ENCODE results near the gene C10orf90.

C10orf90 gene

GRCh38 chr10:126533644-126534043 is 136.8 kb downstream of the C10orf90 start:
- no peak for DNase-seq

DNA sequence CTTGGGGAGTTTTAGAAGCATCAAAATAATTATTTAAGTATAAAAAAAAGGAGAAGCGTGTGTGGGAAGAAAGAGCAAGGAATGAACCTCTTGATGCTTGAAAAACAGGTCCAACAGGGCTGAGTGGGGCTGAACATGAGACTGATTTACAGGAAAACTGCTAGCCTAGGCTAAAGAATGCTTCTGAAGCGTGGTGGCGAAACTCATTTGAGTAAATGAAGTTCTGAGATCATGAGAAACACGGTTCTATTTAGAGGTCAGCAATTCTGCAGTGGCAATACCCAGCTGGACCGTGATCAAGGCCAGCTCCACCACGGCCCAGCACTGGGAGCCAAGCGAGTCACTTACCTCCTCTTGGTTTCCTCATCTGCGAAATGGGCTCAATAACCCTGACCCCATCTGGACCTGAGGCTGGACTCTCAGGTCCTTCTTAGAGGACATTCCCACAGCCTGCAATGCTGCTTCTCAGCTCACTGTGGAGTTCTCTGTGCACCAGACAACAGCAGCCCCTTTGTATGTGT is 142.1 kb downstream of the C10orf90 start:
- no peak for DNase-seq

- peak; percentile 53 for DNase-seq
Observed at GRCh38 chr10:126527645-126528314, 142.7 kb downstream of the C10orf90 start.

- DNase-seq = peak; percentile 73
Observed at GRCh38 chr10:126525326-126525725, 145.2 kb downstream of the C10orf90 start.

- no peak for DNase-seq
Observed at GRCh38 chr10:126524526-126524925, 146.0 kb downstream of the C10orf90 start.

GRCh38 chr10:126523071-126523470 is 147.4 kb downstream of the C10orf90 start:
- no peak for DNase-seq

GRCh38 chr10:126521399-126521798 is 149.1 kb downstream of the C10orf90 start:
- DNase-seq = no peak

DNA sequence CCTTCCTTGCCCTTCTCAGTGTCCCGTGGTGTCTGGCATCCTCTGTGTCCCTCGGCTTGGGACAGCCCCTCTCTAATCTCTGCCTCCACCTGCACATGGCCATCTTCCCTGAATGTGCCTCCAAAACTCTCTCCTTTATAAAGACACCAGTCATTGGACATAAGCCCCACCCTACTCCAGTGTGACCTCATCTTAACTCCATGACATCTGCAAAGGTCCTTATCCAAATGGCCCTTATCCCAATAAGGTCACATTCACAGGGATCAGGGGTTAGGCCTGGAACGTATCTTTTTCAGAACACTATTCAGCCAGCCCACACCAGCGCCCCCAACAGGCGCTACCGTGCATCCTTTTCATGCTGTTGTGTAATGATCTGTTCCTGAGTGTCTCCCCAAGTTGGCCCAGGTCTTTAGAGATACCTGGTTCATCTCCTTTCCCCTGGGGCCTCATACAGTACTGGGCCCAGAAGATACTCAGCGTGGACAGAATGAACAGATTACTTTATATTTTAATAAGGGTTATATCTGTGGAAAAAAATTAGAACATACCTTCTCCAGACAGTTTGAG is 149.7 kb downstream of the C10orf90 start:
- no peak for DNase-seq

GRCh38 chr10:126519992-126520391 is 150.5 kb downstream of the C10orf90 start:
- DNase-seq = no peak

DNA sequence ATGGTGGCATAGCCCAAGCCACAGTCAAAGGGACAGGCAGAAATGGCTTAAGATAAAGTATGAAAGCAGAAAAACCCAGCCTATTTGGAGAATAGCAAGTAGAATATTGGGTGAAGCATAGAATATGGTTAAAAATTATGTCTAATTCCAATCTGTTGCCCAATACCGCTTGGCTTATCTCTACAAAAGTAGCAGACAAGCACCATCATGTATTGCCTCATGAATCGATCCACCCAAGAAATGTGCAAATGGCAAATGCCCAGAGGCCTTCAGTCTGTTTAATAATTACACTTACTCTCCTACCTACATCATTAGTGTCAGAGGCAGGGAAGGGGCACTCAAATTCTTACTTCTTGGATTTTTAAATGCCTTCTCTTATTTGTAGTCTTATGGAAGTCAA is 151.3 kb downstream of the C10orf90 start:
- no peak for DNase-seq

GRCh38 chr10:126518218-126519080 is 152.0 kb downstream of the C10orf90 start:
- DNase-seq = no peak

DNA sequence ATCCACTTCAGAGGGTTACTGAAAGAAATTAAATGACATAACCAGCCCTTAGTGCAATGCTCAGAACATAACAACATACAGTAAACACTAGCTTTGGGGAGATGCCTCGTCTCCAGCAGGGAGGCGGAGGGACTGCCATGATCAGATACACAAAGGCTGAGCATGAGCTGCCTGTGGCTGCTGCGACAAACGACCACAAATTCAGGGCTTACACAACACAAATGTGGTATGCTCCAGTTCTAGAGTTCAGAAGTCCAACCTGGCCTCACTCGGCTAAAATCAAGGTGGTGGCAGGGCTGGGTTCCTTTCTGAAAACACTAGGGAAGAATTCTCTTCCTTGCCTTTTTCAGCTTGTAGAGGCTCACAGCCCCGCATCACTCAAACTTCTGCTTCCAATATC is 154.0 kb downstream of the C10orf90 start:
- DNase-seq = no peak

- no peak for DNase-seq
Observed at GRCh38 chr10:126511917-126512479, 158.5 kb downstream of the C10orf90 start.

GRCh38 chr10:126509182-126509581 is 161.3 kb downstream of the C10orf90 start:
- no peak for DNase-seq

DNA sequence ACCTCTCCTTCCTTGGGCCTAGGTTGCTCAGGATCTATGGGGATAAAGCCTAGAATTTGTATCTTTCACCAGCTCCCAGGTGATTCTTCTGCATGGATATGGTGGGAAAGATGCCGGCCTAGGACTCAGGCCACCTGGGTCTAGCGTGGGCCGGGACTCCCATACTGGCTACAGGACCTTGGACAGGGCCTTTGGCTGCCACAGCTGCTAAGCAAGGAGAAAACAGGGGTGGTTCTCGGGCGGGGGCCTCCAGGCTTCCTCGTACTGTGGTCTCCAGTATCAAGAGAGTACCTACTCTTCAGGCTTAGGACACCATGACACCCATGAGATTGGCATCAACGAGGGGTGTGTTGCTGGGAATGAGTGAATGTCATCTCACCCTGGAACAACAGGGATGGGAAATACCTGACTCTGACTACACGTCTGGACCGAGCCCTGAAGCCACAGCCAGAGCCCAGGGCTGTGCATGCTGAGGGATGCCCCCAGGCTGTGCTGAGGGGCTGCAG is 161.9 kb downstream of the C10orf90 start:
- peak; percentile 6 for DNase-seq

- no peak for DNase-seq
Observed at GRCh38 chr10:126504761-126505112, 165.8 kb downstream of the C10orf90 start.

DNA sequence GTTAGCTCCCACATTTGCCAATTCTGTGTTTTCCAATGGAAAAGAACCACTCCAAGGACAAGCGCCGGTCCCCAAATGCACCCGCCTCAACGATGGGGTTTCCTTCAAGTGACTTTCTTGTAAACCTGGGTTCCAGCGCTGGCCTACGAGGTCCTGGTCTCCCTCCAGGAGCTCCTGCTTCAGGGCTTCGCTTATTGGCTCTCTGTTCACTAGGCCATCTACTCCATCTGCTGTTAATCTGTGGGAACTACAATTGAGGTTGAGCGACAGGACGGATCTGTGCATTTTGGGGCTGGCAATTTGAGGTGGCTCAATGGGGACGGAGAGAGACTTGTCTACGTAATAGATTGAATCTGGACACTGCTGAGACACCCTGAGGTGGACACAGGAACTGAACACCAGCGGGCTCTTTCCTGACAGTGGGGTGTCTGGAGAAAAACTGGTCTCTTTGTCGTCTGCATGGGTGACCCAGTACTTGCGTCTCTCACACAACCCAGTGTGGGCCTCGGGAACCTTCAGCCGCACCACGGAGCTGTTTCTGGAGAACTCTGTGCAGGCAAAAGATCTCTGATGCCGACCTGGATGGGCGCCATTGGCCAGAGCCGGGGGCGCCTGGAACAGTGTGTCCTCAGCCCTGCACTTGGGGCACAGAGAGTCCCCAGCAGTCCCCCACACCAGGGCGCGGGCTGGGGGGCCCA is 166.3 kb downstream of the C10orf90 start:
- DNase-seq = peak; percentile 87

DNA sequence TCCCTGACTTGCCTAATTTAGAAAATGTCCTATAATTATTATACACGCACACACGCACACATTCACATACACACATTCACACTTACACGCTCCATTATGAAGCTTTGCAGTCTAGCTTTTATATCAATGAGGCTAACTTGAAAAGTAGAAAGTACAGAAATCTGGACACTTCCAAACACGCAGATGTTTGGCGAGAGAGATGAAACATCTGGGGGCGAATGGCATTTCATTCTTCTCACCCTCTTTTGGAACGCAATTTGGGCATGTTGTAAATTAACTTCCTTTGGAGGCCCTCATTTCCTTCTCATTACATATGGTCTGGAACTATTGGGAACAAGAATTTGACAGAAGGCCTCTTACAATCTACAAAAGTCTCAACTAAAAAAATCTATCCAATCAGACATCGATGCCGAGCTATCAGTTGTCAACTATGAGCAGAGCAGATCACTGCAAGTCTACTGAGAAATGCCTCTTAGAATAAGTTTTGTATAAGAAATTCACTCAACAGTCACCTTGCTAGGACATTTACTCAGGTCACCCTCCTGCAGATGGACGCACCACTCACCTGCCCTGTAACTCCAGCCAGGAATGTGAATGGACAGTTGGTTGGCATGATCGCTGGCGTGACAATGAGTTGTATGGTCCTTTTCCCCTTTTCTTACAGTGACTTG is 167.0 kb downstream of the C10orf90 start:
- no peak for DNase-seq

- no peak for DNase-seq
Observed at GRCh38 chr10:126502441-126502840, 168.1 kb downstream of the C10orf90 start.

DNA sequence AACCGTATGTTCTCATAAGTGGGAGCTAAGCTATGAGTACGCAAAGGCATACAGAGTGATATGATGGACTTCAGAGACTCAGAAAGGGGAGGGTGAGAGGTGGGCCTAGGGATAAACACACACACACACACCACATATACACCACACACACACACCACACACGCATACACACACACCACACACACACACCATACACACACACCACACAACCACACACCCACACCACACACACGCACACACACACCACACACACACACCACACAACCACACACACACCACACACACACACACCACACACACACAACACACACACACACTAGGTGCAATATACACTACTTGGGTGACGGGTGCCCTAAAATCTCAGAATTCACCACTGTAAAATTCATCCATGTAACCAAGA is 168.7 kb downstream of the C10orf90 start:
- DNase-seq = no peak

GRCh38 chr10:126500866-126501265 is 169.6 kb downstream of the C10orf90 start:
- DNase-seq = peak; percentile 9

DNA sequence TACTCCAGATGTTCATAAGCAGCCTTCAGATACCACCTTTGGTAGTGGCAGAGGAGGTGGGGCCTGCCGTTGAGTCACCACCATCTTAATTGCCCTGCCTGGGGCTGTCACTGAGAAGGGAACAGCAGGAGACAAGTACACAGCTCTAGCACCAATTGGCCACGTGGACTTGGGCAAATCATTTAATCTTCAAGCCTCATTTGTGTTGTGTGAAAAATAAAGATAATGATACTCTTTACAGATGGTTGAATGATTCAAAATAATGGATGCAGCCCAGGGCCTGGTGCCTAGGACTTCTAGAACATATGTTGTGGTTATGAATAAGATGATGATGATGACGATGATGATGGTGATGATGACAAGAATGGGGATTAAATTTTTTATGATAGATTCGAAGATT is 170.3 kb downstream of the C10orf90 start:
- peak; percentile 22 for DNase-seq

Data from eye (tissue), 1 donor.